IMR-90 (cell line): ENCODE results near the gene CARM1. TPM values are rescaled to one million over a fixed set of nuclear protein-coding genes. Genes with fewer than 3 reads are reported as not detected.

Source experiments
- ATAC-seq: fragments of 200-7000 bp; cut with Tn5 transposase; 2 replicates; pipeline ENCODE4 v1.9.1; 2020; ENCODE audit warnings: low read depth, mild to moderate bottlenecking, moderate library complexity
- BruUV-seq: library from RNA; stranded (reverse); fragments of 400-500 nt; replicated peaks from 2 replicates; lab custom pipeline; 2021; lab: Mats Ljungman, UMichigan
- CTCF ChIA-PET: fragments of 300-600 bp; formaldehyde crosslinking; extraction: SDS; loops from one replicate; lab custom pipeline; 2021; ENCODE audit warnings: antibody characterized with exemption; lab: Yijun Ruan, JAX
- POLR2A ChIA-PET: fragments of 300-600 bp; sonication (Branson Sonifier 250); formaldehyde crosslinking; loops from one replicate; lab custom pipeline; 2022; ENCODE audit warnings: antibody characterized with exemption; ENCODE audit not compliant: unreplicated experiment; lab: Charles Lee
- DNase-seq: peaks from one replicate; pipeline ENCODE4 v3.0.0; 2013
- H2AFZ ChIP-seq: replicated peaks from 2 replicates; pipeline ENCODE3; 2013; ENCODE audit warnings: low read length, mild to moderate bottlenecking; ENCODE audit not compliant: poor library complexity
- H2AK5ac ChIP-seq: 2 replicates; pipeline ENCODE4 v1.6.1; 2013; ENCODE audit warnings: low read depth, low read length, inconsistent platforms
- H2AK9ac ChIP-seq: replicated peaks from 2 replicates; pipeline ENCODE3; 2013; ENCODE audit warnings: mild to moderate bottlenecking, low read depth, low read length, moderate library complexity; ENCODE audit not compliant: poor library complexity
- H2BK120ac ChIP-seq: 2 replicates; pipeline ENCODE4 v1.6.1; 2013; ENCODE audit warnings: low read depth, low read length, inconsistent platforms
- H2BK15ac ChIP-seq: 3 replicates; pipeline ENCODE4 v1.6.1; 2013; ENCODE audit warnings: low read depth, low read length, inconsistent platforms
- H2BK20ac ChIP-seq: 2 replicates; pipeline ENCODE4 v1.6.1; 2013; ENCODE audit warnings: low read depth, mild to moderate bottlenecking, inconsistent platforms, low read length, moderate library complexity
- H2BK5ac ChIP-seq: 2 replicates; pipeline ENCODE4 v1.6.1; 2013; ENCODE audit warnings: mild to moderate bottlenecking, low read depth, low read length, inconsistent platforms; ENCODE audit not compliant: poor library complexity, severe bottlenecking
- H3K14ac ChIP-seq: replicated peaks from 2 replicates; pipeline ENCODE4 v1.6.1; 2013; ENCODE audit warnings: low read depth, low read length, inconsistent platforms
- H3K18ac ChIP-seq: 2 replicates; pipeline ENCODE4 v1.6.1; 2013; ENCODE audit warnings: low read depth, low read length, control low read depth
- H3K23ac ChIP-seq: 2 replicates; pipeline ENCODE4 v1.6.1; 2013; ENCODE audit warnings: low read depth, low read length, inconsistent platforms
- H3K27ac ChIP-seq: 2 replicates; pipeline ENCODE4 v1.5.1; 2013; ENCODE audit warnings: mild to moderate bottlenecking, control low read depth, low read length; ENCODE audit not compliant: insufficient read depth
- H3K27me3 ChIP-seq: 2 replicates; pipeline ENCODE4 v1.6.1; 2013; ENCODE audit warnings: low read length; ENCODE audit not compliant: control insufficient read depth, insufficient read depth
- H3K36me3 ChIP-seq: 2 replicates; pipeline ENCODE4 v1.6.1; 2013; ENCODE audit warnings: low read length, mixed read lengths; ENCODE audit not compliant: control insufficient read depth, insufficient read depth
- H3K4ac ChIP-seq: 2 replicates; pipeline ENCODE4 v1.6.1; 2013; ENCODE audit warnings: low read depth, low read length, inconsistent platforms
- H3K4me1 ChIP-seq: 2 replicates; pipeline ENCODE4 v1.6.1; 2013; ENCODE audit warnings: low read length, mixed read lengths; ENCODE audit not compliant: control insufficient read depth, insufficient read depth
- H3K4me2 ChIP-seq: 2 replicates; pipeline ENCODE4 v1.6.1; 2013; ENCODE audit warnings: low read depth, mild to moderate bottlenecking, control low read depth, low read length, moderate library complexity
- H3K4me3 ChIP-seq: 2 replicates; pipeline ENCODE4 v1.5.1; 2013; ENCODE audit warnings: low read depth, mild to moderate bottlenecking, control low read depth, low read length, moderate library complexity; ENCODE audit not compliant: insufficient read depth
- H3K56ac ChIP-seq: 2 replicates; pipeline ENCODE4 v1.6.1; 2013; ENCODE audit warnings: low read length, inconsistent platforms; ENCODE audit not compliant: insufficient read depth; ENCODE audit errors: extremely low read depth
- H3K79me1 ChIP-seq, 2 experiments: 2 replicates each; pipeline ENCODE4 v1.6.1; 2013; ENCODE audit warnings: low read length in 2 of 2, inconsistent platforms in 1 of 2, low read depth in 1 of 2
- H3K9ac ChIP-seq: 2 replicates; pipeline ENCODE4 v1.6.1; 2013; ENCODE audit warnings: low read depth, low read length, control low read depth
- H3K9me1 ChIP-seq: 2 replicates; pipeline ENCODE4 v1.6.1; 2013; ENCODE audit warnings: low read length, inconsistent platforms; ENCODE audit not compliant: insufficient read depth
- H3K9me3 ChIP-seq: 2 replicates; pipeline ENCODE4 v1.6.1; 2013; ENCODE audit warnings: low read length; ENCODE audit not compliant: control insufficient read depth, insufficient read depth
- H4K20me1 ChIP-seq: 2 replicates; pipeline ENCODE4 v1.6.1; 2013; ENCODE audit warnings: low read length, inconsistent platforms; ENCODE audit not compliant: insufficient read depth
- H4K5ac ChIP-seq: 2 replicates; pipeline ENCODE4 v1.6.1; 2013; ENCODE audit warnings: mild to moderate bottlenecking, low read depth, low read length, control low read depth
- H4K8ac ChIP-seq, 2 experiments: 2 replicates each; pipeline ENCODE4 v1.6.1; 2013; ENCODE audit warnings: low read depth in 2 of 2, low read length in 2 of 2, control low read depth in 1 of 2, inconsistent platforms in 1 of 2
- H4K91ac ChIP-seq: 2 replicates; pipeline ENCODE4 v1.6.1; 2013; ENCODE audit warnings: low read depth, low read length, inconsistent platforms; ENCODE audit not compliant: insufficient read depth
- BHLHE40 ChIP-seq: fragments of 150-350 bp; IDR thresholded peaks from 2 replicates; pipeline ENCODE4 v1.6.1; 2016; ENCODE audit warnings: mild to moderate bottlenecking, low read depth, low read length
- CEBPB ChIP-seq: IDR thresholded peaks from 2 replicates; pipeline ENCODE4 v1.6.1; 2012; ENCODE audit warnings: low read depth, low read length, improper control_type of control experiment
- CHD1 ChIP-seq: IDR thresholded peaks from 2 replicates; pipeline ENCODE4 v1.6.1; 2012; ENCODE audit warnings: low read depth, low read length, improper control_type of control experiment
- CTCF ChIP-seq: conservative IDR thresholded peaks from 2 replicates; pipeline ENCODE4 v1.5.1; 2012; ENCODE audit warnings: mild to moderate bottlenecking, low read depth, low read length, improper control_type of control experiment
- FOS ChIP-seq: fragments of 150-350 bp; IDR thresholded peaks from 2 replicates; pipeline ENCODE4 v1.6.1; 2016; ENCODE audit warnings: low read depth, low read length
- MAFK ChIP-seq: IDR thresholded peaks from 2 replicates; pipeline ENCODE4 v1.6.1; 2012; ENCODE audit warnings: low read depth, low read length, improper control_type of control experiment
- MAZ ChIP-seq: IDR thresholded peaks from 2 replicates; pipeline ENCODE4 v1.6.1; 2012; ENCODE audit warnings: low read depth, mild to moderate bottlenecking, low read length, improper control_type of control experiment, moderate library complexity, borderline replicate concordance
- MXI1 ChIP-seq: IDR thresholded peaks from 2 replicates; pipeline ENCODE4 v1.6.1; 2012; ENCODE audit warnings: low read depth, mild to moderate bottlenecking, low read length, moderate library complexity, borderline replicate concordance
- NFE2L2 ChIP-seq: fragments of 150-350 bp; IDR thresholded peaks from 2 replicates; pipeline ENCODE4 v1.6.1; 2016; ENCODE audit warnings: low read depth, mild to moderate bottlenecking, low read length
- POLR2A ChIP-seq: IDR thresholded peaks from 2 replicates; pipeline ENCODE4 v1.6.1; 2012; ENCODE audit warnings: mild to moderate bottlenecking, low read depth, low read length
- RAD21 ChIP-seq: IDR thresholded peaks from 2 replicates; pipeline ENCODE4 v1.6.1; 2012; ENCODE audit warnings: low read length, improper control_type of control experiment
- RCOR1 ChIP-seq: IDR thresholded peaks from 2 replicates; pipeline ENCODE4 v1.6.1; 2012; ENCODE audit warnings: mild to moderate bottlenecking, low read length, improper control_type of control experiment; ENCODE audit not compliant: insufficient replicate concordance
- RFX5 ChIP-seq: IDR thresholded peaks from 2 replicates; pipeline ENCODE4 v1.8.0; 2012; ENCODE audit warnings: low read depth, mild to moderate bottlenecking, low read length, moderate library complexity
- SMC3 ChIP-seq: fragments of 150-350 bp; IDR thresholded peaks from 2 replicates; pipeline ENCODE4 v1.6.1; 2016; ENCODE audit warnings: low read depth, mild to moderate bottlenecking, antibody characterized with exemption, low read length, moderate library complexity
- USF2 ChIP-seq: fragments of 150-350 bp; IDR thresholded peaks from 2 replicates; pipeline ENCODE4 v1.6.1; 2017; ENCODE audit warnings: mild to moderate bottlenecking, antibody characterized with exemption, low read length, low read depth
- WGBS, 2 experiments: methylation state at CpG; one replicate each; pipeline versions ENCODE4 v1.1.5 to v1.1.7; 2013; ENCODE audit warnings: missing lambda C conversion rate in 2 of 2; ENCODE audit not compliant: insufficient read length in 1 of 2; ENCODE audit errors: extremely low coverage in 2 of 2; 5-methylcytosine and 5-hydroxymethylcytosine counted together
- dilution Hi-C: fragments of 300-500 bp; cut with HindIII; formaldehyde crosslinking; loops from one replicate; pipeline ENCODE4 v1.14.3; 2018; ENCODE audit warnings: low sequenced_read_pairs; ENCODE audit not compliant: unreplicated experiment
- in situ Hi-C: fragments of 300-500 bp; cut with MboI; formaldehyde crosslinking; loops from 3 replicates; pipeline ENCODE4 v1.14.3; 2019; ENCODE audit warnings: low sequenced_read_pairs, inconsistent platforms, mixed read lengths
- intact Hi-C: fragments of 100-400 bp; cut with micrococcal nuclease; formaldehyde crosslinking; loops from 2 replicates; pipeline ENCODE4 v1.10.0; 2022
- polyA plus RNA-seq, 3 experiments: library from polyadenylated mRNA; depleted of rRNA; stranded (reverse); fragments of >200 nt; gene quantifications; 2 replicates each; pipeline ENCODE4 v1.2.3, GENCODE V29; 2012; ENCODE audit warnings: low replicate concordance in 1 of 3
- total RNA-seq: library from RNA; depleted of rRNA; stranded (reverse); fragments of >200 nt; gene quantifications from 2 replicates; pipeline ENCODE4 v1.2.3, GENCODE V29; 2012
- TF ChIP-seq, protein P1 (sequence below): fragments of 150-350 bp; IDR thresholded peaks from 2 replicates; pipeline ENCODE4 v1.6.1; 2016; ENCODE audit warnings: low read depth, mild to moderate bottlenecking, low read length, moderate library complexity, borderline replicate concordance

Gene CARM1
- total and polyA plus RNA-seq, 2 of the 4 experiments (the other 2 are of a cell fraction), result 20.3 to 67.1 TPM

DNA sequence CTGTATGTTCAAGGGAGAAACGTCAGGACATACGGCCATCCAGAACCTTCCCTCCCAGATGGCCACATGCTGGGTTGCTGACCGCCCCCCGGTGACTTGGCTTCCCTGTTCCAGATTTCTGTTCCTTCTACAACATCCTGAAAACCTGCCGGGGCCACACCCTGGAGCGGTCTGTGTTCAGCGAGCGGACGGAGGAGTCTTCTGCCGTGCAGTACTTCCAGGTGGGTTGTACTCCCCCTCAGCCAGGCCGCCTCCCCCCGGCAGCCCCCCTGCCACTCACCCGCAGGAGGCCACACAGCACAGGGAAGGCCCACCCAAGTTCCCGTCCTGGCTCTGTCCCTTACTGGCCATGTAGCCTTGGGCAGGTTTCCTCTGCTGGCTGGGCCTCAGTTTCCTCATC, 36.6 kb downstream of the CARM1 start:
- no peak overlapping the region for H3K4me3 ChIP-seq
- no peak overlapping the region for H2BK5ac ChIP-seq
- 98% methylated on average over 10 of the region's 14 CpGs; no CpG with 5 or more reads in 1 of the 2 experiments for WGBS, 2 experiments
- no peak overlapping the region for H3K4me2 ChIP-seq
- H3K36me3 ChIP-seq, result peaks cover 41% of the 10 kb centered on the region
- no peak overlapping the region for H4K8ac ChIP-seq
- H3K4ac ChIP-seq, result no peak overlapping the region
- no peak overlapping the region for H3K56ac ChIP-seq
- no peak overlapping the region for H2BK120ac ChIP-seq
- H3K4me1 ChIP-seq, result no peaks in the 10 kb centered on the region
- intact Hi-C loops, result no loop called here
- CTCF ChIA-PET, result no interaction called here
- no peak overlapping the region for H4K5ac ChIP-seq
- H2BK15ac ChIP-seq, result no peak overlapping the region
- no peak overlapping the region for H2AK5ac ChIP-seq
- H2AFZ ChIP-seq, result no peak overlapping the region
- peaks cover 4% of the 10 kb centered on the region; the same call in 1 of the 2 replicates for H3K9me1 ChIP-seq
- H3K27ac ChIP-seq, result no peak overlapping the region
- no peak for TF ChIP-seq RFX5
- TF ChIP-seq MAFK, result no peak
- no peak for TF ChIP-seq POLR2A
- TF ChIP-seq CHD1, result no peak
- no peak for TF ChIP-seq MXI1
- TF ChIP-seq, protein P1, sequence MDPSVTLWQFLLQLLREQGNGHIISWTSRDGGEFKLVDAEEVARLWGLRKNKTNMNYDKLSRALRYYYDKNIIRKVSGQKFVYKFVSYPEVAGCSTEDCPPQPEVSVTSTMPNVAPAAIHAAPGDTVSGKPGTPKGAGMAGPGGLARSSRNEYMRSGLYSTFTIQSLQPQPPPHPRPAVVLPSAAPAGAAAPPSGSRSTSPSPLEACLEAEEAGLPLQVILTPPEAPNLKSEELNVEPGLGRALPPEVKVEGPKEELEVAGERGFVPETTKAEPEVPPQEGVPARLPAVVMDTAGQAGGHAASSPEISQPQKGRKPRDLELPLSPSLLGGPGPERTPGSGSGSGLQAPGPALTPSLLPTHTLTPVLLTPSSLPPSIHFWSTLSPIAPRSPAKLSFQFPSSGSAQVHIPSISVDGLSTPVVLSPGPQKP, result no peak
- no peak for TF ChIP-seq USF2
- TF ChIP-seq CTCF, result no peak
- no peak for TF ChIP-seq CEBPB
- no peak for TF ChIP-seq SMC3
- TF ChIP-seq RAD21, result no peak
- no peak for TF ChIP-seq MAZ
- TF ChIP-seq FOS, result no peak
- no peak for TF ChIP-seq NFE2L2
- TF ChIP-seq BHLHE40, result no peak
- TF ChIP-seq RCOR1, result no peak
- no TSS peak for BruUV-seq
- H3K18ac ChIP-seq, result no peak overlapping the region
- peaks cover 21 to 48% of the 10 kb centered on the region in 2 experiments for H3K79me1 ChIP-seq
- ATAC-seq, result no peak
- H4K91ac ChIP-seq, result no peak overlapping the region
- dilution Hi-C loops, result no loop called here
- no peaks in the 10 kb centered on the region for H3K27me3 ChIP-seq
- no peak overlapping the region for H2AK9ac ChIP-seq
- H3K23ac ChIP-seq, result no peak overlapping the region
- H2BK20ac ChIP-seq, result no peak overlapping the region
- H3K14ac ChIP-seq, result no peak overlapping the region
- in situ Hi-C loops, result no loop called here
- peaks cover 23% of the 10 kb centered on the region for H4K20me1 ChIP-seq
- POLR2A ChIA-PET, result no interaction called here
- DNase-seq, result no peak
- H3K9ac ChIP-seq, result no peak overlapping the region
- H3K9me3 ChIP-seq, result no peaks in the 10 kb centered on the region
